Bronchial epithelial cell (primary cell): ENCODE data around the gene TTC3. TPM values are rescaled to one million over a fixed set of nuclear protein-coding genes. Genes with fewer than 3 reads are reported as not detected.

Experiments
- DNase-seq: peaks from one replicate; pipeline ENCODE4 v3.0.0-alpha.2; 2010; ENCODE audit warnings: low read depth
- FAIRE-seq: peaks from 2 replicates; lab custom pipeline; 2011; peaks lifted over from hg19 to GRCh38; lab: Jason Lieb, UNC
- H3K27me3 ChIP-seq: 2 replicates; pipeline ENCODE4 v1.5.1; 2011; ENCODE audit warnings: low read length; ENCODE audit not compliant: control insufficient read depth, insufficient read depth
- H3K36me3 ChIP-seq: 2 replicates; pipeline ENCODE4 v1.5.1; 2011; ENCODE audit warnings: low read length; ENCODE audit not compliant: control insufficient read depth, insufficient read depth
- H3K4me3 ChIP-seq: 2 replicates; pipeline ENCODE4 v1.5.1; 2011; ENCODE audit warnings: mild to moderate bottlenecking, low read depth, low read length, control low read depth
- total RNA-seq: library from RNA; depleted of rRNA; stranded (reverse); fragments of >200 nt; gene quantifications from 2 replicates; pipeline ENCODE4 v1.2.1, GENCODE V29; 2014
- TF ChIP-seq, protein P1 (sequence below): IDR thresholded peaks from 2 replicates; pipeline ENCODE4 v1.5.1; 2011; ENCODE audit warnings: mild to moderate bottlenecking, moderate library complexity, low read length, control low read depth, inconsistent platforms; ENCODE audit not compliant: insufficient read depth, severe bottlenecking

Gene TTC3
- total RNA-seq, 1 donor from 2014 or later: 90.3 TPM

DNA sequence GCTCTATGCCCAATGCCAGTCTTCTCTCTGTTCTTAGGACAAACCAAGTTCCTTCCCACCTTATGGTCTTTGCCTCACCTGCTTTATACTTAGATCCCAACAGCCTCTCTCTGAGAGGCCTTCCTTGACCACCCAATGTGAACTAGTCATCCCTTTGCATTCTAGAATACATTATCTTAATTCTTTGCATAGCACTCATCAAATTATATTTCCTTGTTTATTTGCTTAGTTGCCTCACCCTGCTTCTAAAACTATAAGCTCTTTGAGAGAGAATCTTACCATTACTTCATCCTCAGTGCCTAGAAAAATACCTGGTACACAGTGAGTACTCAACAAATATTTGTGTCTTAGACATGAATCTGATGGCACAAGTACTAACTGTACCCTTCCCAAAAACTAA is 8.2 kb upstream of the TTC3 start:
- Histone ChIP-seq H3K36me3 (peaks cover 4% of the 10 kb centered on the region), H3K4me3 (no peak overlapping the region), H3K27me3 (no peaks in the 10 kb centered on the region)
- TF ChIP-seq, protein P1, sequence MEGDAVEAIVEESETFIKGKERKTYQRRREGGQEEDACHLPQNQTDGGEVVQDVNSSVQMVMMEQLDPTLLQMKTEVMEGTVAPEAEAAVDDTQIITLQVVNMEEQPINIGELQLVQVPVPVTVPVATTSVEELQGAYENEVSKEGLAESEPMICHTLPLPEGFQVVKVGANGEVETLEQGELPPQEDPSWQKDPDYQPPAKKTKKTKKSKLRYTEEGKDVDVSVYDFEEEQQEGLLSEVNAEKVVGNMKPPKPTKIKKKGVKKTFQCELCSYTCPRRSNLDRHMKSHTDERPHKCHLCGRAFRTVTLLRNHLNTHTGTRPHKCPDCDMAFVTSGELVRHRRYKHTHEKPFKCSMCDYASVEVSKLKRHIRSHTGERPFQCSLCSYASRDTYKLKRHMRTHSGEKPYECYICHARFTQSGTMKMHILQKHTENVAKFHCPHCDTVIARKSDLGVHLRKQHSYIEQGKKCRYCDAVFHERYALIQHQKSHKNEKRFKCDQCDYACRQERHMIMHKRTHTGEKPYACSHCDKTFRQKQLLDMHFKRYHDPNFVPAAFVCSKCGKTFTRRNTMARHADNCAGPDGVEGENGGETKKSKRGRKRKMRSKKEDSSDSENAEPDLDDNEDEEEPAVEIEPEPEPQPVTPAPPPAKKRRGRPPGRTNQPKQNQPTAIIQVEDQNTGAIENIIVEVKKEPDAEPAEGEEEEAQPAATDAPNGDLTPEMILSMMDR: no peak
- DNase-seq (no peak), FAIRE-seq (no peak)

DNA sequence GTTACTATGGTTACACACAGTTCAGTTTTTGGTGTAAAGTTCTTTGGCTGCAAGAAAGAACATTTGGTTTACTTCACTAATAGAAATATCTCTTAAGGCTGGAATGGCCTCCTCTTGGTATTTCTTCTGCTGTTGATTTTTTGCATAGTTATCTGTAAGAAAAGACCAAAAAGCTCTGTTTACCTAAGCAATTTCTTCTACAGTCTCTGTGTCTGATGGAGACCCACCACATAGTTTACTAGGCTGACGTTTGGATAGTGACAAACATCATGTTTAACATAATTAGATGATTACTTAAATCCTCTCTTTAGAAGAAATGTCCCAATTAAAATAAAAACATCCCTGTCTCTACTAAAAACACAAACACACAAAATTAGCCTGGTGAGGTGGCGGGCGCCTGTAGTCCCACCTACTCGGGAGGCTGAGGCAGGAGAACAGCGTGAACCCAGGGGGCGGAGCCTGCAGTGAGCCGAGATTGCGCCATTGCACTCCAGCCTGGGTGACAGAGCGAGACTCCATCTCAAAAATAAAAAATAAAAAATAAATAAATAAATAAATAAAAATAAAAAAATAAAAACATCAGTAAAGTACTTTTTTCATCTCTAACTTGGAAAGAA is 7.4 kb upstream of the TTC3 start:
- TF ChIP-seq, protein P1: no peak
- H3K36me3 ChIP-seq: peaks cover 4% of the 10 kb centered on the region
- no peak overlapping the region for H3K4me3 ChIP-seq
- no peak for FAIRE-seq
- H3K27me3 ChIP-seq: no peaks in the 10 kb centered on the region
- no peak for DNase-seq

DNA sequence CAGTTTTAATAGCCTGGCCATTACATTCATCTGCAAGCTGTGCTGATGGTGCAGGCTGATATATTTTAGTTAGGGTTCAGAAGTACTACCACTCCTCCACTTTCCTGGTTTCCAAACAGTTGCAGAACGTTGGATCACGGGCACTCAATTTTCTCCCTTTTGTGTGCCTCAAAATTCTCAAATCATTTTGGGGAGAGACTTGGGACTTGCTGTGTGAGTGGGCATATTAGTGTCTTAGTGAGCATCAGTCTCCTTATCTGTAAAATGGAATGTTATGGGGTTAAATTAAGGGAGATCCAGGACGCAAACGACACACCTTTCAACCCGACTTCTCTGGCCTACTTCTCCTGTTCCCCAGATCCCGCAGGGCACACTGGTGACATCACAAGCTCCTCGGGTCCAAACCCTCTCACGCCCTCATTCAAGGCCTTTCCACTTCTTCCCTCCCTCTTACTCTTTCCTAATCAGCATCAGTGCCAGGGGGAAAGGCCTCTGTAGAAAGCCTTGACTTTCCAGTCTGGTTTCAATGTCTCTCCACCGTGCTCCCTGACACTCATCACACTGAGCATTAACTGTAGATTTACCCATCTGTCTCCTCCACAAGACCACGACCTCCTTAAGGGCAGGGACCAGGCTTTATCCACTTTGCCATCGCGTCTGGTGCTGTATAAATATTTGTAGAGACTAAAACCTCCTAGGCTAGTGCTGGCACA is 1.3 kb upstream of the TTC3 start:
- H3K36me3 ChIP-seq: peaks cover 4% of the 10 kb centered on the region
- H3K27me3 ChIP-seq: no peaks in the 10 kb centered on the region
- TF ChIP-seq, protein P1: no peak
- H3K4me3 ChIP-seq: peak overlapping the region; percentile 68
- DNase-seq (peak; percentile 63), FAIRE-seq (no peak)

DNA sequence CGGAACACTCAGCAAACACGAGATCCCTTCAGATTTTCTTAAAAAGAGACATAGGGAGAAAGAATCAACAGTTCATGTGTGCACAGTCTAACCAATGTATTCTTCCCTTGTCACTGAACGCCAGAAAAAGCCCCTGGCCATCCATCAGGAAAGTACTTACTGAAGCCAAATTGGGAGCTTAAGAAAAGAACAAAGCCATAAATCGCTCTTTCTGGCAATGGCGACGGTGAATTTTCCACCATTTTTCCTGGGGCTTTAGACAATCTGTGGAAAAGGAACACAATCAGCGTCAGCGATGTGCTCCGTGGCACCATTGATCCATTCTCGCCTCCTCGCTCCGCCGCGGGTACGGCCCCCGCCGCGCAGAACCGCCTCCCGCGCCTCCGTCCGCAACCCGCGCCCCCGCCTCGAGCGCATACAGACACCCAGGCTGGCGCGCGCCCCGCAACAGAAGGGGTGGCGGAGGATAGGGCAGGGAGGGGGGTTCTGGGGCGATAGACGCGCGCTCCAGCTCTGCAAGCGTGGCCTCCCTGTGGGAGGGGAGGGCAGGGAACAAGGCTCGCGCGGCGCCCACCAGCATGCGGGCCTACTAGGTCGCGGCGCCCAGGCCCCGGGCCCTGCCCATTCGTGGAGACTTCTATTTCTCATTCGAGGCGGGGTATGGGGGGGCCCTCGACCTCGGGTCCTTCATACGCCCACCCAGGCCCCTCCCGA is 623 bp upstream of the TTC3 start:
- peak overlapping the region; percentile 68 for H3K4me3 ChIP-seq
- peak; percentile 54 for DNase-seq
- peaks cover 3% of the 10 kb centered on the region for H3K36me3 ChIP-seq
- no peaks in the 10 kb centered on the region for H3K27me3 ChIP-seq
- FAIRE-seq: no peak
- TF ChIP-seq, protein P1: no peak

DNA sequence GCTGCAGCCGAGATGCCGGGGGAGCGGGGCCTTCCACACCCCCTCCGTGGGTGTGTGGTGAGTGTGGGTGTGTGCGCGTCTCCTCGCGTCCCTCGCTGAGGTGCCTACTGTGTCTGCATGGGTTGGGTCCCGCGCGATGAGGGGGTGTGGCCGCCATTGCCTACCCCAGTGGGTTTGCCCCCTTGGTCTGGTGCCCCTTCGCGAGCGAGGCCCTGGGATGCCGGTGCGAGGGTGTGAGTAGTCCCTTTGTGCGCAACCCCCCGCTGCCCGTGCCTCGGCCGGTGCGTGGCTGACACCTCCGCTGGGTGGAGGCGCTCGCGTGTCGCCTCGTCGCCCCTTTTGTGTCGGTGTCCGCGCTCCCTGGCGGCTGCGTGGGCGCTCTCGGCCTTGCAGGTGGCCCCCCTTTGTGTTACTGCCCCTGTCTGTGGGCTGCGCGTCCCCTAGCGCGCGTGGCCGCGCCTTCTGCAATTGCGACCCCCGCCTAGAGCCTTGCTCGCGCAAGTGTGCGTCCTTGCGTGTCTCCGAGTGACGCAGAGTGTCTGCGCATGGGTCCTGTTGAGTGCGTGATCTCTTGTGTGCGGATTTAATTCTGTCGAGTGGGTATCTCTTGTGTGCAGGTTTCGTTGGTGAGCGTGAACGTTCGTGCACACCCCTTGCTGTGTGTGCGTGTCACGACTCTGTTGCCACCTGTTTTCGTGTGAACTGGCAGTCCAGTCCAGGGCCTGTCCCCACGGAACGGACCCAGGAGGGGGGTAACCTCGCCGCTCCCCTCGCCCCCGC is 553 bp downstream of the TTC3 start:
- DNase-seq (no peak), FAIRE-seq (no peak)
- Histone ChIP-seq H3K27me3 (no peaks in the 10 kb centered on the region), H3K4me3 (peak overlapping the region; percentile 68), H3K36me3 (peaks cover 3% of the 10 kb centered on the region)
- TF ChIP-seq, protein P1: peak; percentile 23
